ENCODE measurements around the gene PROSER2.

DNA sequence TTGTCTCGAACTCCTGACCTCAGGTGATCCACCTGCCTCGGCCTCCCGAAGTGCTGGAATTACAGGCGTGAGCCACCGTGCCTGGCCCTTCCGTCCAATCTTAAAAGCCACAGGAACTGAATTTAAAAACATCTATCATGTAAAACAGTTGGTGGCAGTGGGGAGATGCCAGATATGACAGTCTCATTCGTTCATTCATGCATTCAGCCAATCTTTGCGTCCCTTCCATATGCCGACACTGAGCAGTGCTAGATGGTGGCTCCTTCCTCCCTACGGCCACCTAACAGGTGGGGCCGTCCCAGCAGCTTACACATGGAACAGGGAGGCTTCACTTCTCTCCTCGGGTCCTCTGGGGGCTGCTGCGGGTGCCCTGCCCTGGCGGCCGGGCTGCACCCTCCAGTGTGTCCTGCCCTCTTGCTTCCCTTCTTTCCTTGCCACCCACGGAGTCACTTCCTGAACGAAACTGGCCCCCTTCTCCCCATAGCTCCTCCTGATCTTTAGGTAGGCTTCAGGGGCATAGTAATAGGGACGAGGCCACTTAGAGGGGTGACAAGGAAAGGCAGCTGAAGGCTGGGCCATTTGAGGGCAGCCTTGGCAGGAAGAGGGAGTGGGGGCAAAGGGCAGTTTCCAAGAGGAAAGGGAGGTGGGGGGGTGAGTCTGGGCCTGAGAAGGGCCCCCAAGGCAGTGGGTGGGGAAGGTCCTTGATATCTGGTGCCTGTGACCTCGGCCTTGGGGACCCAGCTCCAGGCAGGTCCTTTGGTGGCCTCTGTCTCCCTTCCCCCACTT lies 53.8 kb downstream of the PROSER2 start:
- TF ChIP-seq POLR2A (IDR thresholded peaks at IDR 0.05) (no peak), POLR2AphosphoS5 (IDR thresholded peaks at IDR 0.05) (no peak)
- TF ChIP-seq, protein P1, sequence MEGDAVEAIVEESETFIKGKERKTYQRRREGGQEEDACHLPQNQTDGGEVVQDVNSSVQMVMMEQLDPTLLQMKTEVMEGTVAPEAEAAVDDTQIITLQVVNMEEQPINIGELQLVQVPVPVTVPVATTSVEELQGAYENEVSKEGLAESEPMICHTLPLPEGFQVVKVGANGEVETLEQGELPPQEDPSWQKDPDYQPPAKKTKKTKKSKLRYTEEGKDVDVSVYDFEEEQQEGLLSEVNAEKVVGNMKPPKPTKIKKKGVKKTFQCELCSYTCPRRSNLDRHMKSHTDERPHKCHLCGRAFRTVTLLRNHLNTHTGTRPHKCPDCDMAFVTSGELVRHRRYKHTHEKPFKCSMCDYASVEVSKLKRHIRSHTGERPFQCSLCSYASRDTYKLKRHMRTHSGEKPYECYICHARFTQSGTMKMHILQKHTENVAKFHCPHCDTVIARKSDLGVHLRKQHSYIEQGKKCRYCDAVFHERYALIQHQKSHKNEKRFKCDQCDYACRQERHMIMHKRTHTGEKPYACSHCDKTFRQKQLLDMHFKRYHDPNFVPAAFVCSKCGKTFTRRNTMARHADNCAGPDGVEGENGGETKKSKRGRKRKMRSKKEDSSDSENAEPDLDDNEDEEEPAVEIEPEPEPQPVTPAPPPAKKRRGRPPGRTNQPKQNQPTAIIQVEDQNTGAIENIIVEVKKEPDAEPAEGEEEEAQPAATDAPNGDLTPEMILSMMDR (IDR thresholded peaks at IDR 0.05), result no peak
